Dermis microvascular lymphatic vessel endothelial cell (primary cell): ENCODE measurements around the gene DDX23. TPM values are rescaled to one million over a fixed set of nuclear protein-coding genes. Genes with fewer than 3 reads are reported as not detected.
"Not testable (repeated sequence)": the region's sequence is repeated elsewhere in the genome, so short reads cannot be mapped to it uniquely, and the experiment has no call there.

ENCODE experiments used
- DNase-seq, 2 donors: peaks; one replicate each; pipeline versions ENCODE4 v3.0.0 to v3.0.0-alpha.2; 2010; ENCODE audit warnings: low read depth in 2 of 2
- total RNA-seq: library from RNA; depleted of rRNA; stranded (reverse); fragments of >200 nt; gene quantifications from 2 replicates; pipeline ENCODE4 v1.2.1, GENCODE V29; 2014

DDX23 gene
- 60.0 and 67.6 TPM in 2 replicates for total RNA-seq

DNA sequence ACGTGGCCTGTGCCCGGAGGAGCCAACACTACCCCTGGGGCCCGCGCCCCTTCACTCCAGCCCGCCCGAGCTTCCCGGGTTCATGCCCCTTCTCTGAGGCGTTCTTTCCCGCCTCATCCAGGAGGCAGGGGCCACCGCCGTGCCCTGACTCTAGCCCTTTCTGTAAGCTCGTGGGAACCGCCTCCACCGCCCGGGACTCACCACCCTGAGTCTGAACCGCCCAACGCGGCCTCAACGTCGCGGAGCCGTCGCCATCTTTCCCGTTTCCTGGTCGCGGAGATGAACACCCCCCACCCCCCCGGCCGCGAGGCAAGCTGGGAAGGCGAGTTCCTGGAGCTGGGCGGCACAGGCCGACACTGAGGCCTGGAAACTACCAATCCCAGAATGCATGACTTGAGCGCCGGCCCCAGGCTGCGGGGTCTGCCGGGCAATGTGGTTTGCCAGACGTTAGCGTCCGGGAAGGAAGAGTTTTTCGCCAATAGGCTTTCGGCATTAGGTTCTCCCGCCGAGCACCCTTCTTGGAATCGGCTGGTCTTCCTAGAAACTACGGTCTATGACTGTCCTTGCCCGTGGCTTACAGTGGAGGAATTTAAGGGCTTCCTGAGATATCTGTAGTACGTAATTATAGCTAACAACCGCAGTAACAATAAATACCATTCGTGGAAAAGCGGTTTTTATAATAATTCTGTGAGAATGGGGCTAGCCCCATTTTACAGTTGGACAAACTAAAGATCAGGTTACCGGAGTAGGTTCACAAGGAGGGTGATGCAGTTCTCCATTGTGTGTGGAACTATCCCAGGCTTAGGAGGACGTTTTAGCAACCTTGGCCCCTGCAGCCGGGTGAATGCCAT is at the start of gene DDX23:
Gene DDX23, minus strand, starts transcription at position 281 of the 851 bp plus-strand sequence. CDS start 6,381 bp downstream, outside the sequence.
- peak; percentile 92 to 98 for DNase-seq

DNA sequence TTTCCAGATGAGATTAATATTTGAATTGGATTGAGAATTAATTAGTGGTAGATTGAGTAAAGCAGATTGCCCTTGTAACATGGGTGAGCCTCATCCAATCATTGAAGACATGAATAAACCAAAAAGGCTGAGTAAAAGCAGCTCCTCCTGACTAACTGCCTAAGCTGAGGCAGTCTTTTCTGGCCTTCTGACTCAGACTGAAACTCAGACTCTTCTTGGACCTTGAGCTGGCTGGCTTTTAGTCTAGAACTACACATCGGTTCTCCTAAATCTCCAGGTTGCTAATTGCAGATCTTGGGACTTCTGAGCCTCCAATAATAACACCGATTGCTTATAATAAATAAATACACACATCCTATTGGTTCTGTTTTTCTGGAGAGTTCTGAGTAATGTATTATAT is 49.3 kb upstream of the DDX23 start:
- no peak for DNase-seq

DNA sequence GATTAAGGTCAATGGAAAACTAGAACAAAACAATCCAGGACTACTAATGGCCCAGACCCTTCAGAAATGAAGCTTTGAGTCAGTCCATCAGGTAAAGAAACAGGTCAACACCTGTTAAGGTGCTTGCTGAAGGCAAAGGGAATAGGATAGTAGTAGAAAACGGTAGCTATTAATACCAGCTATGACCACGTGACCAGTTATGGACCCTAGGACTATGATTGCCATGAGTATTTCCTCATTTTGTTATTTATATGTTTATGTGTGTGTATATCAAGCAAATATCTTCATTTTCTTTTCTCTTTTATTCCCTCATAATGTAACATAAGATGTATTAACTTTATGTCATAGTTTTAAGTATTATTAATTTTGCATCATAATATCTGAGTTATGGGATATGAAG is 47.7 kb upstream of the DDX23 start:
- no peak for DNase-seq

DNA sequence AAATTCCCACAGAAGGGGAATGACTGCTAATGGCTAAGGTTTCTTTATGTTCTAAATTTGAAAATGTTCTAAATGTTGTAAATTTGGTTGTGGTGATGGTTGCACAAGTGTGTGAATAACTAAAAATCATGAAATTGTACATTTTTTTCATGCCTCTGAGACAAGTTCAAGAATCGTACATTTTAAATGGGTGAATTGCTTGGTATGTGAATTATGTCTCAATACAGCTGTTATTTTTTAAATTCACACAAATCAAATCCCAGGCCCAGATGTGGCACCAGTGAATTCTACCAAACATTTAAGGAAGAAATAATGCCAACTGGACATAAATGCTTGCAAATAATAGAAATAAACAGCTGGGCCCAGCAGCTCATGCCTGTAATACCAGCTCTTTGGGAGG is 42.3 kb upstream of the DDX23 start:
- DNase-seq = no peak

DNA sequence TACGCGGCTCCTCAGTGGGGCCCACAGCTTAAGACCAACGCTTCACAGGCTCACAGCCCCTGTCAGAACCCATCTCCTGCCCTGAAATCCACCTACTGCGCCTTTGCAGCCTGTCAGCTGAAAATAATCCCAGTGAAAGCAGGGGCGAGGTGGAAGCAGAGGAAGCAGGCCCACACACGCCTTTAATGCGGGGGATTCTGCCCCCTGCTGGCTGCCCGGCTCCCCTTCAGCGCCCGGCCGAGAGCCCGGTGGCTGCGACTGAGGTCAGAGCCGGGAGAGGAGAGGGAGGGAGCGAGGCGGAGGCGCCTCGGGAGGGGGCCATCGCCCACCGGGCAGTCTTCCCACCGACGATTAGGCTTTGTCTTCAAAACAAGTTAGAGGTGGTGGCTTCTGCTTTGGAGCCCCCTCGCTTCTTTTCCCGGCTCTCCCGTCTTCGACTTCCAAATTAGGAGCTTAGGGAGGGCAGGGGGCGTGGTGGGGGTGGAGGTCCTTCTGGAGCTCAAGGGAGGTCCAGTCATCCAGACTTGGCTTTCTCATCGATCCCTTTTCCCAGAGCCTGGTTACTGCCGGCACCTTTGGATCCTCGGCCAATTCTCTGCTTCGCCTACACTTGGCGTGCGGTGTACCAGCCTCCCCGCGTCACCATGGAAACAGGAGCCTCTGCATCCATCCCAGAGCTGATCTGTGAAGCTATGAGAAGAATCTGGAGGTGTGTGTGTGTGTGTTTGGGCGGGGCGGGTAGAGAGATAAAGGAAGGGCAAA is 38.9 kb upstream of the DDX23 start:
- DNase-seq = peak; percentile 43 to 62

DNA sequence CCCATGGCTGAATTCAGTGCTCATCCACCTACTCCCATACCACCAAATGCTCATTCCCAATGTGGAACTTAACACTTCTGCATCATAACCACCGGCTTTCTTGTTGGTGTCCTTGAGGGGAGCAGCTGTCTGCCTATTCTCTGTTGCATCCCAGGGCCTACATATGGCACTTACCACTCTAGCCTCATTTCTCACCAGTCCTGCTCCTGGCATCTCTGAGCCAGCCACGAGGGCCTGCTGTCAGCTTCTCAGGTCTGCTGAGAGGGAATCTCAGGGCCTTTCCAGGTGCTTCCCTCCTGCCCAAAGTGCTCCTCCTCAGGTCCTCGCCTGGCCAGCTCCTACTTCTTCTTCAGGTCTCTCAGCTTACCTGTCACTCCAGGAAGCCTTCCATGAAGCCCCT is 37.7 kb upstream of the DDX23 start:
- no peak for DNase-seq

DNA sequence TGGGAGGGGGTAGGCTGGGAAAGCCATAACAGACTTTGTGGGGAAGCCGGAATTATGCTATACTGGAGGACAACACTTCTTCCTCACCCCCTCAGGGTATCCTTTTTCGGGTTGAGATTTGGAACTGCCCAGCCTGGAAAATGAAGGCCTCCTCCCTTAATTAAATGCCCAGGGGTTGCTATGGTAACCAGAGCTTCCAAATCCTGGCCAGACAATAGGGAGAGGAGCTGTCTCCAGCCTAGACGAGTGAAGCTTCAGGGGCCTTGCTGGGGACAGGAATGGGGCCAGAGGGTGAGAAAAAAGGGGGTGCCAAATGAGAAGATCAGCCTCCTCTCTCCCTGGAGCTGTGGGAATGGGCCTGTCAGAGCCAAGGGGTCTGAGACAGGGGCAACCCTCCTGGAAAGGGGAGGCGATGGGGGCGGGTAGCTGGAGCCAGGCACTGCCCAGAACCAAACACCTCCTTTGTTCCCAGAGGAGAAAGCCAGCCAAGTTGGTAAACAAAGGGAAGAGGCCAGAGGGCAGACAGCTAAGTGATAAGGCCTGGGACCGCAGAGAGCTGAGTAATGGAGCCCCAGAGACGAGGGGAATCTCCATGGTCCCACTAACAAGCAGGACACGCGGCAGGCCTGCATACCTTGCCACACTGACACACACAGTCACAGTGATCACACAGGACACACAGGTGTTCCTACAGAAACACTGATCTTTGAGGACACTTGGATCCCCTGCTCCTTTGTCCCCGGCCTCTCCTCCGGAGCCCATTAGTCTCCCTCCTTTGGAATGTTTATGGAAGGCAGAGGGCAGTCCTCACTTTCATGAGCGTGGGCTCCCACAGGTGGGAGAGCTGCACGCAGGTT is 31.6 kb upstream of the DDX23 start:
- peak in 1 of 2 donors; percentile 80 for DNase-seq

DNA sequence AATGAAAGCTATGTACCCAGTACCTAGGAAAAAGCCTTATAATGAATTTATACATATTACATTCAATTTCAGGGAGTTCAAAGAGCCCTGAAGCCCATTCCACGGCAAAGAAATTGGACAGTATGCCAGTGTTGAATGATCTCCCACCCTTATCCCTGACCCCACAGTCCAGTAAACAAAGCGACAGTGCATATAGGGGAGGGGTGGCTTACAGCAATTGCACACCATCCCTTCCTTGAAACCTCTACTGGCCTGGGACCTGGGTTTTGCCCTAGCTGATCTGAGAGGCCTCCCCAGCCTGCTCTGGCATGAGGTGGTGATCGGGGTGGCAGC is 31.0 kb upstream of the DDX23 start:
- peak in 1 of 2 donors; percentile 36 for DNase-seq

DNA sequence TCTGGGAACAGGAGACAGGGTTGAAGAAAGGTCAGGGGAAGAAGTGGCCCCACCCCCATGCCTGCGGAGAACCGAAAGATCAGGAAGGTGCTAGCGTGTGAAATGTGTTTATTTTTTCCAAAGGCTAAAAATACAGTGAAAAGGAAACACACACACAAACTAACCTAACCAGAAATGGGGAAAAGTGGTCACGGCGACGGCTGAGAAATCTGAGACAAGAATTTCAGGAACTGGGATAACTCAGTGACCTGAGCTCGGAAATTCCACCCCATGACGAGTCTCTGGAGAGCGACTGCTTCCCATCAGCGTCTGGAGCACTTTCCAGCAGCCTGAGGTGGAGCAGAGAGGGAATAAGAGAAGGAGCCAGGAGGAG is 30.3 kb upstream of the DDX23 start:
- peak in 1 of 2 donors; percentile 94 for DNase-seq

DNA sequence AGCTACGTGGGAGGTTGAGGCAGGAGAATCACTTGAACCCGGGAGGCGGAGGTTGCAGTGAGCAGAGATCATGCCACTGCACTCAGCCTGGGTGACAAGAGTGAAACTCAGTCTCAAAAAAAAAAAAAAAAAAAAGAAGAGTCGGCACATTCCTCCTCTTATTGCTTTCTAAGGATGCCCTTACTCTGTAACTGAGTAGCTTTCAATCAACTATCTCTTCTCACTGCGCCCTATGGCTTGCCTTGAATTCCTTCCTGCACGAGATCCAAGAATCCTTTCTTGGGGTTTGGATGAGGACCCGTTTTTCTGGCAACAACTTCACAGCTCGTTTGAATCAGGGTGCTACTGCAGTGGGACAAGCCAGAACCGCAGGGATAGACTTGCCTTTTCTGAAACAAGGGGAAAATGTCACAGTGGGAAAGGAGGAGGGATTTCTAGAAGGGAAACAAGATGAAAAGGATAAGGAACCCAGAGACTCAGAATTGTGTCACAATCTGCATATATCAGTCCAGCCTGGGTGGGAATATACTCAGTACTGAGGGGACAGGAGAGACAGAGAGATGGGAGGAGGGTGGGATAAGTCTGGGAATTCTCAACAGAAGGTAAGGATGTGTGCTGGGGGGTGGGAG is 29.8 kb upstream of the DDX23 start:
- no peak for DNase-seq

DNA sequence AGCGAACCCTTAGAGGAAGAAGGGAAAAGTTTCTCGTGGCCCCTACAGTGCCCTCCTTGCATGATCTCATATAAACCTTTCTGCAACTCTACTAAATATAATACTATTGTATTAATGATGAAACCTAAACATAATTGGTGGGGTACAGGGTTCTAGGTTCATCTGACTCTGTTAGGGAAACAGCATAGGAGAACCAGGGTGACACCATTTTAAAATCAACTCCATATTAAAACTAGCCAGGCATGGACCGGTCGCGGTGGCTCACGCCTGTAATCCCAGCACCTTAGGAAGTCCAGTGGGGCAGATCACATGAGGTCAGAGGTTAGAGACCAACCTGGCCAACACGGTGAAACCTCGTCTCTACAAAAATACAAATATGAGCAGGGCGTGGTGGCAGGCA is 28.7 kb upstream of the DDX23 start:
- DNase-seq = no peak

DNA sequence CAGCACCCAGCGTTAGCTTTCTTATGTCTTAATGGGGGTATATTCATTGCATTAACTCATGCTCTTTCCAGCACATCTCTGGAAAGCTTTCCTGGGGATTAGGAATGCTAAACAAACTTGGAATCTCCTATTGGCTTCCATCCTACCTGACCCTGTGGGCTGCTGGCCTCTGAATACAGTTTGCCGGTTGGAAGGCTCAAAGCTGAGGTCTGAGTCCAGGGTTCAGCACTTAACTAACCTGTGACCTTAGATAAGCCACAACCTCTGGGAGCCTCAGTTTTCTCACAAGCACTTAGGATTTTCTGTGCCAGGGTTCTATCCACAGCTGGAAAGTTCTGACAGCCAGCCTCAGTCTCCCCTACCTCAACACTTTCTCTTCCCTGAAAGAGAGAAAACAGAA is 26.6 kb upstream of the DDX23 start:
- no peak for DNase-seq

DNA sequence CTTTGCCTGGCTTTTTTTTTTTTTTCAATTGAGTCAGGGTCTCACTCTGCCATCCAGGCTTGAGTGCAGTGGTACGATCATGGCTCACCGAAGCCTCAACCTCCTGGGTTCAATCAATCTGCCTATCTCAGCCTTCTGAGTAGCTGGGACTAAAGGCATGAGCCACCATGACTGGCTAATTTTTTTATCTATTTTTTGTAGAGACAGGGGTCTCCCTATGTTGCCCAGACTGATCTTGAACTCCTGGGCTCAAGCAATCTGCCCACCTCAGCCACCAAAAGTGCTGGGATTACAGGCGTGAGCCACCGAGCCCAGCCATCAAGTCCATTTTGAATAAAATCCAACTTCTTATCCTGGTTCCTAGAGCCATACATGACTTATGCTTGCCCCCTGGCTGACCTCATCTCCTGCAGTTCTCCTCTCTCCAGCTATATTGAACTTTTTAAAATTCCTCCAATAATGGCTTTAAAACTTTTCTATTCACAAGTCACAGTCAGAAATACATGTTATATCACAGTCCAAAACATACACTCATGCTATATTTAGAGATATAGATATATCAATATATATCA is 24.1 kb upstream of the DDX23 start:
- no peak for DNase-seq

DNA sequence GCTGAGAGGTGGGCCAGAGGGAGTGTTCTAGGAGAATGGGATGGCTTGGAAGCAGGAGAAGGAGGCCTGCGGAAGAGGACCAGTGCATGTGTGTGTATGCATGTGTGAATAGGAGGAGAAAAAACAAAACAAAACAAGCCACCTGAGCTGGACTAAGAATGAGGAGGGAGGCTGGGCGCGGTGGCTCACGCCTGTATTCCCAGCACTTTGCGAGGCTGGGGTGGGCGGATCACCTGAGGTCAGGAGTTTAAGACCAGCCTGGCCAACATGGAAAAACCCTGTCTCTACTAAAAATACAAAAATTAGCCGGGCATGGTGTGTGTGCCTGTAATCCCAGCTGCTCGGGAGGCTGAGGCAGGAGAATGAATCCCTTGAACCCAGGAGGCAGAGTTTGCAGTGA is 21.6 kb upstream of the DDX23 start:
- DNase-seq = not testable (repeated sequence)

DNA sequence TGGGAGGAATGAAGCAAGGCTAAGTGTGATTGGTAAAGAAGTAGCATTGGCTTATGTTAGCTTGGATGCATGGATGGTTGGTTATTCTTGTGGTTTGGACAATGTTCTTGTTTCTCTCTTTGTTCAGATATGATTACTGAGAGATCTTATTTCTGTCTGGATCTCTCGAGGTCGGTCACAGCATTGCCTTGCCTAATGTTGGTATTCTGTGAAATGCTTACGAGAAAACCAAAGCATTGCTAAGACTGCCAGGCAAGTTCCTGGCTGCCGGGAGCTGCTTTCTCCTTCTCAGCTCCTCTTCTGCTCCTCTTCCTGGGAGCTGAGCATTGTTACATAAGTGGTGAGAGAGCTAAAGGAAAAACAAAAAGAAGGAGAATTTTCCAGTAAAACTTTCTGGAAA is 21.1 kb upstream of the DDX23 start:
- DNase-seq = no peak

DNA sequence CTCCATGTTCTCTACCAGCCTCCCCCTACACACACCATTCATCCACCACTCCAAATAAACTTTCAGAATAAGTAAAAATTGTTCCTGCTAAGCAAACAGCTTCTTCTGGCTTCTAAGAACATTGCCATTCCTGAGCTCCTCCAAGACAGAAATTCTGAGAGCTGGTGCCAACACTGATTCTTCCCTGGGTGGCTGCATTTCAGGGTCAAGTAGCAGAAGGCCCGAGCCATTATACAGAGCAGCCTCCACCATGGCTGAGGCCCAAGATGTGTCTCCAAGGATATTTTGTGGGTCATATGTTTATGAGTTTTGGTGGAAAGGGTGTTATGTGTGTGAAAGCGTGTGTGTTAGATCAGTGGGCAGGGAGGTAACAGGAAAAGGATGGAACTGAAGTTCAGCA is 17.2 kb upstream of the DDX23 start:
- no peak for DNase-seq

DNA sequence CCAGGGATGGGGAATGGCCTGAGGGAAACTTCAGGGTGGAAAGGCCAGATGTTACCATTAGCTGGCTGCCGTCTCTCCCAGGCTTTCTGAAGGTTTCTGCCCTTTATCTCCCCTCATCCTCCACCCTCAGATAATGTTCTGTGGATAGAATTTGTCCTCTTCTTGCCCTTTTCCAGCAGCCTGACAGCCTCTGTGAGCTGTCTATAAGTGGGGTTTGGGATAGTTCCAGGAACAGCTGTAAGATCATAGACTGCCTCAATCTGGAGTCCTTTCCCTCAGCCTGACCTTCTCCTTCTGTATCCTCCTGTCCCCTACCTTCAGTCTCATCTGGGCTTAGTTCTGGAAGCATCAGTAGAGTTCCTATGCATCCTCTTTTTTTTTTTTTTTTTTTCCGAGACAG is 16.5 kb upstream of the DDX23 start:
- DNase-seq = no peak

DNA sequence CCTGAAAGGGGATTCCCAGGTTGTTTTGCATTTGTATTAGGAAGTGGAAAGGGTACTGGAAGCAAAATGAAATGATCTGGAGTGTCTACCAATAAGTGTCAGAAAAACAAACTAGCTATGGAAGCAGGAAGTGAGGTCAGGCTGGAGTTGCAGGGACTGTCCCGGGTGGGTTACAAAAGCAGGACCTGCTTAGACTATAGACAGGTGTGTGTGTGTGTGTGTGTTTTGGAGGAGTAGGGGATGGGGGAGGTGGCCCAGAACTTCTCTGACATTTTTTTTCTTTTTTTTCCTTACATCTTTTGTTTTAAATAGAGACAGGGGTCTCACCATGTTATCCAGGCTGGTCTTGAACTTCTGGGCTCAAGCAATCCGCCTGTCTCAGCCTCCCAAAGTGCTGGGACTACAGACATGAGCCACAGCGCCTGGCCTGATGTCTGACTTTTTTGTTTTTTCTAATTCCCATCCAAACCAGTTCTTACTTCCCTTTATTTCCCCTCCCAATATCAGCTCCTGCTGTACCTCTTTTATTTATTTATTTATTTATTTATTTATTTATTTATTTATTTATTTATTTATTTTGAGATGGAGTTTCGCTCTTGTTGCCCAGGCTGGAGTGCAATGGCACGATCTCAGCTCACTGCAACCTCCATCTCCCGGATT is 14.2 kb upstream of the DDX23 start:
- DNase-seq = no peak

DNA sequence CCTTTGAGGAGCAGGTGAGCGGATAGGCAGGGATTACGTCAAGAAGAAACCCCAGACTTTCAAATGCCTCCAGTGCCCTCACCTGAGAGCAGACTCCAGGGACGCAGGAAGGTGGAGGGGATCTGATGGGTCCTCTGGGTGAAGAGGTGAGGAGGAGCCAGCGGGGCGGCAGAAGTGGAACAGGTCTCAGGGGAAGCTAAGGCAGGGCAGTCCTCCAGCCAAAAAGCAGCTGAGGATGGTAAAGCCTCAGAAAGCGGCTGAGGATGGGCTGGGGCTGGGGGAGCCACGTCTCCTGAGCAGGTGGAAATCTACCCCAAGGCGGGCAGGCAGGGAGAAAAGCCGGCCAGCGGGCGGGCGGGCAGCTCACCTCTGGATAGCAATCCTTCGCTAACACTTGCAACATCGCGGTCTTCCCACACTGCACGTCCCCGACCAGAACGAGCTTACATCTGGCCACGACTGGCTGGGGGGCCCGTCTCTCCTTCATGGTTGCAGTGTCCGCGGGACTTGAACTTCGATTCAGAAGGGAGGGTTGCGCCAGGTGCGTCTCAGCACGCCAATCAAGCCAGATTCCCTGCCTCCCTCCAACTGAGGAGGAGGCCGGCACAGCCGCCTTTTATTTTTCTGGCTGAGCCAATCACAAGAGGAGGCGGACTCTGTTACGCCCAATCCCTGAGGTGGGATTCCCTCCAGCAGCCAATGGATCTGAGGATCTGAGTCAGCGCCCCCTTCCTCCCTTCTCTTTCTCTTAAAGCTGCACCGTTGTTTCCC is 13.5 kb upstream of the DDX23 start, which contains the start of gene RND1:
Gene RND1, minus strand, starts transcription at position 590 of the 771 bp plus-strand sequence. Its CDS starts 103 bp downstream, at position 487.
- peak; percentile 93 to 98 for DNase-seq

DNA sequence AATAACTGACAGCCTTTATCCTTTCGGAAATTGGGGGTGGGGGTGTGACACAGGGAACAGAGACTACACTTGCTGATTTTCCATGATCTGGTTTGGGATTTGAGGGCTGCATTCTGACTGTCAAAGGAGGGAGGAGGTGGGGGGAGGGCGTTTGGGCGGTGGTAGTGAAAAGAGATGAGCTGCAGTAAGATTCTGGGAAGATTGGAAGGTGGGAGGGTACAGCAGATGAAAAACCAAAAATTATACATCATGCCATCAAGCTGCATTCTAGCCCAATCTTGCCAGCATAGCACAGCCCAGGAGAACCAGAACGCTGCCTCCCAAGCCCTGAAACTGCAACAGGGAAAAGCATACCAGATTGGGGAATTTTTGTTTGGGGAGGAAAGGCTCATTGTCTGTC is 11.3 kb upstream of the DDX23 start:
- DNase-seq = no peak
